A673 (cell line): ENCODE data around the gene ARSG.

Source experiments
- EZH2 ChIP-seq: fragments of 200-600 bp; sonication (generic); IDR thresholded peaks from 2 replicates; pipeline ENCODE4 v1.6.1; 2017; ENCODE audit warnings: borderline replicate concordance, low read depth, mild to moderate bottlenecking, mixed read lengths, antibody characterized with exemption, low read length; ENCODE audit not compliant: poor library complexity, severe bottlenecking
- TF ChIP-seq, protein P1 (sequence below): fragments of 300-800, 200-600 bp; sonication (generic); conservative IDR thresholded peaks from 2 replicates; pipeline ENCODE4 v1.5.1; 2017; ENCODE audit warnings: low read depth, mild to moderate bottlenecking, antibody characterized with exemption, low read length, moderate library complexity, mixed read lengths

DNA sequence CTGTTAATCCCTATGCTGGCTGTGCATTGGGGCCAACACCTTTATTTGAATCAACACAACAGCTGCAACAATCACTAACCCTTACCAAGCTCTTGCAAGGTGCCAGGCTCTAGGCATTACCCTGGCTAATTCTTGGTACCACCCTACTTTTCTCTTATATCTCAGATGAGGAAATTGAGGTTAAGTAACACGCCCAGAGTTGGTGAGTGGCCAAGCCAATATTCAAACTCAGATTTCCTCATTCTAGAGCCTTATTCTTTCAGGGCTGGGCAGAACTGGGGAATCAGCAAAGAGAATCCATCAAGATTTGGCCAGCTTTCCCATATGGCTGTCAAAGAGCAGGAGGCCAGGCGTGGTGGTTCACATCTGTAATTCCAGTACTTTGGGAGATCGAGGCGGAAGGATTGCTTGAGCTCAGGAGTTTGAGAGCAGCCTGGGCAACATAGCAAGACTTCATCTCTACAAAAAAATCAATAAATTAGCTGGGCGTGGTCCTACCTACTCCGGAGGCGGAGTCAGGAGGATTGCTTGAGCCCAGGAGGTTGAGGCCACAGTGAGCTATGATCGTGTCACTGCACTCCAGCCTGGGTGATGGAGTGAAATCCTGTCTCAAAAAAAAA, 23.7 kb downstream of the ARSG start:
- TF ChIP-seq, protein P1, sequence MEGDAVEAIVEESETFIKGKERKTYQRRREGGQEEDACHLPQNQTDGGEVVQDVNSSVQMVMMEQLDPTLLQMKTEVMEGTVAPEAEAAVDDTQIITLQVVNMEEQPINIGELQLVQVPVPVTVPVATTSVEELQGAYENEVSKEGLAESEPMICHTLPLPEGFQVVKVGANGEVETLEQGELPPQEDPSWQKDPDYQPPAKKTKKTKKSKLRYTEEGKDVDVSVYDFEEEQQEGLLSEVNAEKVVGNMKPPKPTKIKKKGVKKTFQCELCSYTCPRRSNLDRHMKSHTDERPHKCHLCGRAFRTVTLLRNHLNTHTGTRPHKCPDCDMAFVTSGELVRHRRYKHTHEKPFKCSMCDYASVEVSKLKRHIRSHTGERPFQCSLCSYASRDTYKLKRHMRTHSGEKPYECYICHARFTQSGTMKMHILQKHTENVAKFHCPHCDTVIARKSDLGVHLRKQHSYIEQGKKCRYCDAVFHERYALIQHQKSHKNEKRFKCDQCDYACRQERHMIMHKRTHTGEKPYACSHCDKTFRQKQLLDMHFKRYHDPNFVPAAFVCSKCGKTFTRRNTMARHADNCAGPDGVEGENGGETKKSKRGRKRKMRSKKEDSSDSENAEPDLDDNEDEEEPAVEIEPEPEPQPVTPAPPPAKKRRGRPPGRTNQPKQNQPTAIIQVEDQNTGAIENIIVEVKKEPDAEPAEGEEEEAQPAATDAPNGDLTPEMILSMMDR = no peak
- TF ChIP-seq EZH2 = no peak
